Measurements from ENCODE around the gene KCNQ4.

GRCh38 chr1:40762144-40762923 lies 21.3 kb upstream of the KCNQ4 start:
- TF ChIP-seq CTCF (IDR thresholded peaks at IDR 0.05) (no peak), POLR2AphosphoS5 (IDR thresholded peaks at IDR 0.05) (no peak)

All from breast epithelium (tissue), 3 donors.